PC-3 (cell line): ENCODE measurements around the gene SLC44A3.

Source experiments
- CTCF ChIP-seq: fragments of 300-600 bp; sonication (generic); conservative IDR thresholded peaks from 2 replicates; pipeline ENCODE4 v1.5.1; 2017; ENCODE audit warnings: antibody characterized with exemption, low read depth, mild to moderate bottlenecking, low read length
- EZH2 ChIP-seq: fragments of 300-600 bp; sonication (generic); IDR thresholded peaks from one replicate; pipeline ENCODE4 v1.6.1; 2017; ENCODE audit warnings: antibody characterized with exemption, mild to moderate bottlenecking, low read length; ENCODE audit not compliant: unreplicated experiment
- EZH2phosphoT487 ChIP-seq: fragments of 300-600 bp; sonication (generic); IDR thresholded peaks from 2 replicates; pipeline ENCODE4 v1.6.1; 2018; ENCODE audit warnings: mild to moderate bottlenecking, antibody characterized with exemption, low read length, borderline replicate concordance

DNA sequence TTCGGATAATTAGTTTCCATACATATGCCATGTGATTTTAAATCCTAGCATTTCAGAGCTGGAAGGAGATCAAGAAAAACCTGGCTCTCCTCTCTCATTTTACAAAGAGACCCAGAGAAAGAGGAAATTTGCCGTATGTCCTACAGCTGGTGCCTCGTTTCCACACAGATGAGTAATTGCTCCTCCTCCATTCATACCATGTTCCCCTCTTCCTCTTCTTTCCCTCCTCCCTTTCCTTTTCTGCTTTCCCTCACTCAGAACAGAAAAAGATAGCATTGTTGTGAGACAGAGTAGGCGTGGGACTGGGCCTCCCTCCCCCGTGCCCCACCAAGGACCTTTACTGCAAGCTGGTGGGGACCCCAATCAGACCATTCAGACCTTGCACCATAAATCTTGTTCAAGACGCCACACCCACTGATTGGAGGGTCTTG lies 13.7 kb upstream of the SLC44A3 start:
- TF ChIP-seq EZH2phosphoT487 (no peak), CTCF (no peak), EZH2 (no peak)
